Breast epithelium (tissue), 3 donors: ENCODE measurements around the gene BBX.

Experiments used
- POLR2A ChIP-seq: fragments of 450-650 bp; IDR thresholded peaks from one replicate; pipeline ENCODE4 v1.6.1; 2016; ENCODE audit warnings: antibody characterized with exemption, mild to moderate bottlenecking, moderate library complexity
- POLR2AphosphoS5 ChIP-seq, 3 donors: sonication (generic); formaldehyde crosslinking; IDR thresholded peaks; one replicate each; pipeline ENCODE4 v1.6.1; 2017; ENCODE audit warnings: antibody characterized with exemption in 3 of 3
- TF ChIP-seq, protein P1 (sequence below), 3 donors: fragments of 450-650 bp; IDR thresholded peaks; one replicate each; pipeline ENCODE4 v1.5.1; 2016 to 2017; ENCODE audit warnings: antibody characterized with exemption in 3 of 3, mild to moderate bottlenecking in 3 of 3, moderate library complexity in 3 of 3

DNA sequence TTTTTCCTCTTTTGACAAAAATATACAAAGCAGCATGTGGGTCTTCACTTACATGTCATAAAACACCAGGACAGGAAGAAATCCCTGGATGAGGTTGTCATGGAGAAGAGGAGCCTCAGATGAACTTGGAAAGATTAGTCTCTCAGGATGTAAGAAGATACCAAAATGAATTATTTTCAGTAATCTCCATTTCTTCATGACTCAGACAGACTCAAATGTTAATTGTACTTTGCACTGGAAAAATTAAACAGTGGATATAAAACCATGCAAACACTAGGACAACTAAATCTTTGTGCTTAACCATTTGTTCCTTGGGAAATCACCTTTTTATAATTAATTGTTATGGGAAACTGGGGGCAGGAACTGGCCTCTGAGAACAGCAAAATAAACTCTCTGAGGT, 331.1 kb downstream of the BBX start:
- TF ChIP-seq, protein P1, sequence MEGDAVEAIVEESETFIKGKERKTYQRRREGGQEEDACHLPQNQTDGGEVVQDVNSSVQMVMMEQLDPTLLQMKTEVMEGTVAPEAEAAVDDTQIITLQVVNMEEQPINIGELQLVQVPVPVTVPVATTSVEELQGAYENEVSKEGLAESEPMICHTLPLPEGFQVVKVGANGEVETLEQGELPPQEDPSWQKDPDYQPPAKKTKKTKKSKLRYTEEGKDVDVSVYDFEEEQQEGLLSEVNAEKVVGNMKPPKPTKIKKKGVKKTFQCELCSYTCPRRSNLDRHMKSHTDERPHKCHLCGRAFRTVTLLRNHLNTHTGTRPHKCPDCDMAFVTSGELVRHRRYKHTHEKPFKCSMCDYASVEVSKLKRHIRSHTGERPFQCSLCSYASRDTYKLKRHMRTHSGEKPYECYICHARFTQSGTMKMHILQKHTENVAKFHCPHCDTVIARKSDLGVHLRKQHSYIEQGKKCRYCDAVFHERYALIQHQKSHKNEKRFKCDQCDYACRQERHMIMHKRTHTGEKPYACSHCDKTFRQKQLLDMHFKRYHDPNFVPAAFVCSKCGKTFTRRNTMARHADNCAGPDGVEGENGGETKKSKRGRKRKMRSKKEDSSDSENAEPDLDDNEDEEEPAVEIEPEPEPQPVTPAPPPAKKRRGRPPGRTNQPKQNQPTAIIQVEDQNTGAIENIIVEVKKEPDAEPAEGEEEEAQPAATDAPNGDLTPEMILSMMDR (IDR thresholded peaks at IDR 0.05) = no peak
- TF ChIP-seq POLR2A = no peak
- no peak for TF ChIP-seq POLR2AphosphoS5 (IDR thresholded peaks at IDR 0.05)
